B cell (primary cell): ENCODE data around the gene SYNPR. TPM values are rescaled to one million over a fixed set of nuclear protein-coding genes. Genes with fewer than 3 reads are reported as not detected.

Experiments
- ATAC-seq: fragments of 200-7000 bp; cut with Tn5 transposase; one replicate; pipeline ENCODE4 v1.10.0; 2021; ENCODE audit warnings: low read depth, mild to moderate bottlenecking, moderate number of reproducible peaks, moderate library complexity
- CTCF ChIA-PET: fragments of 350-600 bp; sonication (Branson Sonifier 250); formaldehyde crosslinking; loops from one replicate; lab custom pipeline; 2021; ENCODE audit warnings: antibody characterized with exemption, inconsistent platforms; lab: Charles Lee
- POLR2A ChIA-PET: fragments of 350-600 bp; sonication (Branson Sonifier 250); formaldehyde crosslinking; loops from one replicate; lab custom pipeline; 2021; ENCODE audit warnings: antibody characterized with exemption; lab: Charles Lee
- DNase-seq: peaks from one replicate; pipeline ENCODE4 v3.0.0; 2013
- H2AFZ ChIP-seq: 2 replicates; pipeline ENCODE4 v1.6.1; 2012; ENCODE audit warnings: mild to moderate bottlenecking, low read depth, low read length; ENCODE audit not compliant: insufficient read depth, poor library complexity, severe bottlenecking
- H3K27ac ChIP-seq, 2 donors: 1 replicate in 1 of 2; 2 replicates in 1 of 2; pipeline ENCODE4 v1.5.1; 2012 to 2013; ENCODE audit warnings: low read length in 2 of 2, mild to moderate bottlenecking in 2 of 2, moderate library complexity in 1 of 2
- H3K27me3 ChIP-seq, 4 experiments: fragments of 200-600 bp in 1 of 4; sonication (generic) in 1 of 4; replicated peaks in 1 of 4; 1 replicate in 2 of 4; 2 replicates in 2 of 4; pipeline versions ENCODE4 v1.6.1 to v1.7.0; 2013 to 2016; ENCODE audit warnings: low read length in 3 of 4, mild to moderate bottlenecking in 2 of 4, mixed read lengths in 1 of 4, moderate library complexity in 1 of 4; ENCODE audit not compliant: insufficient read depth in 4 of 4, control insufficient read depth in 3 of 4; ENCODE audit errors: control extremely low read depth in 1 of 4
- H3K36me3 ChIP-seq, 2 experiments: replicated peaks in 1 of 2; 1 replicate in 1 of 2; 2 replicates in 1 of 2; pipeline versions ENCODE4 v1.6.1 to v1.7.1; 2013; ENCODE audit warnings: low read length in 1 of 2; ENCODE audit not compliant: insufficient read depth in 2 of 2, control insufficient read depth in 1 of 2; ENCODE audit errors: control extremely low read depth in 1 of 2, extremely low read depth in 1 of 2
- H3K4me1 ChIP-seq, 2 donors: fragments of 200-600 bp in 1 of 2; sonication (generic) in 1 of 2; 1 replicate in 1 of 2; 2 replicates in 1 of 2; pipeline versions ENCODE4 v1.5.1 to v1.6.1; 2013 to 2017; ENCODE audit warnings: low read length in 2 of 2; ENCODE audit not compliant: control insufficient read depth in 2 of 2, insufficient read depth in 2 of 2
- H3K4me2 ChIP-seq: replicated peaks from 2 replicates; pipeline ENCODE3; 2012; ENCODE audit warnings: mild to moderate bottlenecking, low read depth, low read length; ENCODE audit not compliant: poor library complexity, severe bottlenecking
- H3K4me3 ChIP-seq, 5 experiments: fragments of 200-600 bp in 1 of 5; sonication (generic) in 1 of 5; 1 replicate in 3 of 5; 2 replicates in 2 of 5; pipeline versions ENCODE4 v1.5.1 to v1.7.0; 2011 to 2016; ENCODE audit warnings: low read length in 4 of 5, mild to moderate bottlenecking in 4 of 5, low read depth in 2 of 5, control low read depth in 1 of 5, moderate library complexity in 1 of 5; ENCODE audit not compliant: insufficient read depth in 1 of 5; ENCODE audit errors: control extremely low read depth in 1 of 5, extremely low read depth in 1 of 5
- H3K79me2 ChIP-seq: fragments of 200-600 bp; sonication (generic); one replicate; pipeline ENCODE4 v1.6.0; 2016; ENCODE audit warnings: low read length; ENCODE audit not compliant: control insufficient read depth, insufficient read depth
- H3K9ac ChIP-seq: fragments of 200-600 bp; sonication (generic); 2 replicates; pipeline ENCODE4 v1.6.1; 2017; ENCODE audit warnings: mild to moderate bottlenecking, low read length, moderate library complexity
- H3K9me3 ChIP-seq, 3 donors: one replicate each; pipeline versions ENCODE4 v1.6.1 to v1.7.1; 2013; ENCODE audit warnings: low read length in 2 of 3; ENCODE audit not compliant: control insufficient read depth in 2 of 3, insufficient read depth in 1 of 3; ENCODE audit errors: control extremely low read depth in 1 of 3
- H4K20me1 ChIP-seq: 2 replicates; pipeline ENCODE4 v1.6.0; 2012; ENCODE audit warnings: mild to moderate bottlenecking, low read length; ENCODE audit not compliant: insufficient read depth, control insufficient read depth, poor library complexity, severe bottlenecking
- H3K27ac Mint-ChIP-seq: one replicate; pipeline ENCODE4 v1.8.0; 2021; ENCODE audit warnings: mixed read lengths
- H3K27me3 Mint-ChIP-seq: one replicate; pipeline ENCODE4 v1.8.0; 2021; ENCODE audit warnings: mixed read lengths
- H3K4me1 Mint-ChIP-seq: one replicate; pipeline ENCODE4 v1.8.0; 2021; ENCODE audit warnings: mixed read lengths
- H3K4me3 Mint-ChIP-seq: one replicate; pipeline ENCODE4 v1.8.0; 2021; ENCODE audit warnings: mixed read lengths
- H3K9me3 Mint-ChIP-seq: one replicate; pipeline ENCODE4 v1.8.0; 2022; ENCODE audit warnings: mixed read lengths; ENCODE audit not compliant: insufficient read depth
- CTCF ChIP-seq: fragments of 200-600 bp; IDR thresholded peaks from one replicate; pipeline ENCODE4 v1.8.0; 2022; ENCODE audit warnings: antibody characterized with exemption, mild to moderate bottlenecking
- EZH2 ChIP-seq: IDR thresholded peaks from 2 replicates; pipeline ENCODE4 v1.6.1; 2012; ENCODE audit warnings: borderline replicate concordance, low read depth, mild to moderate bottlenecking, moderate library complexity, low read length; ENCODE audit not compliant: insufficient read depth, poor library complexity, severe bottlenecking
- WGBS: methylation state at CpG from one replicate; pipeline ENCODE4 v1.1.5; 2013; ENCODE audit warnings: missing lambda C conversion rate; ENCODE audit not compliant: insufficient coverage; 5-methylcytosine and 5-hydroxymethylcytosine counted together
- intact Hi-C: fragments of 100-400 bp; cut with micrococcal nuclease; formaldehyde crosslinking; loops from one replicate; pipeline ENCODE4 v1.10.0; 2022
- polyA plus RNA-seq: library from polyadenylated mRNA; depleted of rRNA; stranded (reverse); fragments of >200 nt; gene quantifications from 2 replicates; pipeline ENCODE4 v1.2.3, GENCODE V29; 2012
- total RNA-seq, 2 donors: library from RNA; stranded (reverse); fragments of 120-200 nt in 1 of 2; gene quantifications; 1 replicate in 1 of 2; 2 replicates in 1 of 2; pipeline versions ENCODE4 v1.2.3 to v1.2.4, GENCODE V29; 2013 to 2022

The SYNPR gene
- total and polyA plus RNA-seq, 2 donors (not counting 1 experiment from before 2014, with no cell fraction given), result not detected

DNA sequence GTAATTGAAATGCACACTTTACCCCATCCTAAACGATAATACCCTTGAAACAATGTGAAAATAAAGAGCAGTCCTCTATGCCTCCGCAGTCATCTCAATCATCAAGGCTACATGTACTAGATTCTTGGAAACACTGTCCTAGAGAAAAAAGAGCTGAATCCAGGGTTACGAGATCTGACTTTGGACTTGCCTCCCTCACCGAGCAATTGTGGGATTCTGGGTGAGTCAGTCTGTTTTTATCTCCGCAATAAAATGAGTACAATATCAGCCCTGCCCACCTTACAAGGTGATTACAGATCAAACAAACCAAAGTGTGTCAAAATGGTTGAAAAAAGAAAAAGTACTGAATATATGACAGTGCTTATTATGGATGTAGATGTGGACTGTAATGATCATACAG lies 222.1 kb downstream of the SYNPR start:
- Mint-ChIP-seq H3K27ac (no peak overlapping the region), H3K9me3 (peaks cover 4% of the 10 kb centered on the region), H3K4me1 (no peaks in the 10 kb centered on the region), H3K27me3 (peaks cover 3% of the 10 kb centered on the region), H3K4me3 (no peak overlapping the region)
- no peak overlapping the region for H2AFZ ChIP-seq
- WGBS, result 90% methylated on average over 4 of the region's 5 CpGs
- H3K36me3 ChIP-seq, result no peaks in the 10 kb centered on the region
- ATAC-seq, result no peak
- H3K79me2 ChIP-seq, result no peaks in the 10 kb centered on the region
- CTCF ChIA-PET, result no interaction called here
- intact Hi-C loops, result no loop called here
- H3K4me1 ChIP-seq, result no peaks in the 10 kb centered on the region
- DNase-seq, result no peak
- no peaks in the 10 kb centered on the region for H4K20me1 ChIP-seq
- no peak for TF ChIP-seq CTCF
- no peak for TF ChIP-seq EZH2
- no peak overlapping the region for H3K27ac ChIP-seq
- H3K27me3 ChIP-seq, result no peaks in the 10 kb centered on the region
- no peak overlapping the region for H3K4me2 ChIP-seq
- POLR2A ChIA-PET, result no interaction called here
- H3K4me3 ChIP-seq, result no peak overlapping the region
- no peaks in the 10 kb centered on the region for H3K9me3 ChIP-seq
- no peak overlapping the region for H3K9ac ChIP-seq

GRCh38 chr3:63508305-63508704 lies 230.2 kb downstream of the SYNPR start:
- no peak overlapping the region for H3K27ac Mint-ChIP-seq
- ATAC-seq, result no peak
- WGBS, result 100% methylated on average over 1 of the region's 1 CpG

More at GRCh38 chr3:63508305-63508704, 230.2 kb downstream of the SYNPR start:
- no peaks in the 10 kb centered on the region for H3K27me3 ChIP-seq
- Mint-ChIP-seq H3K27me3 (no peaks in the 10 kb centered on the region), H3K9me3 (no peaks in the 10 kb centered on the region), H3K4me1 (no peaks in the 10 kb centered on the region), H3K4me3 (no peak overlapping the region)
- no peaks in the 10 kb centered on the region for H3K4me1 ChIP-seq
- H3K36me3 ChIP-seq, result no peaks in the 10 kb centered on the region
- no peak overlapping the region for H3K27ac ChIP-seq
- CTCF ChIA-PET, result no interaction called here
- H3K9ac ChIP-seq, result no peak overlapping the region
- H3K9me3 ChIP-seq, result no peaks in the 10 kb centered on the region
- intact Hi-C loops, result no loop called here
- DNase-seq, result no peak
- TF ChIP-seq CTCF, result no peak
- no peak overlapping the region for H2AFZ ChIP-seq
- no peaks in the 10 kb centered on the region for H3K79me2 ChIP-seq
- H4K20me1 ChIP-seq, result no peaks in the 10 kb centered on the region
- POLR2A ChIA-PET, result no interaction called here
- H3K4me2 ChIP-seq, result no peak overlapping the region
- H3K4me3 ChIP-seq, result no peak overlapping the region
